Hepatocyte (in vitro differentiated cells): Measurements from ENCODE around the gene RNF25.

Experiments used
- CTCF ChIP-seq: fragments of 200-600 bp; sonication (generic); IDR thresholded peaks from 2 replicates; pipeline ENCODE4 v1.5.1; 2016; ENCODE audit warnings: antibody characterized with exemption, mild to moderate bottlenecking; ENCODE audit not compliant: poor library complexity
- EZH2 ChIP-seq: fragments of 200-600 bp; sonication (generic); IDR thresholded peaks from 2 replicates; pipeline ENCODE4 v1.6.1; 2016; ENCODE audit warnings: antibody characterized with exemption, mild to moderate bottlenecking, borderline replicate concordance
- EZH2phosphoT487 ChIP-seq: fragments of 200-600 bp; sonication (generic); IDR thresholded peaks from one replicate; pipeline ENCODE4 v1.6.1; 2018; ENCODE audit warnings: antibody characterized with exemption, mild to moderate bottlenecking, low read depth, moderate library complexity; ENCODE audit not compliant: unreplicated experiment, severe bottlenecking

- TF ChIP-seq CTCF (no peak), EZH2phosphoT487 (no peak), EZH2 (no peak)
Measured at GRCh38 chr2:218655751-218656150, 16.1 kb downstream of the RNF25 start.
